Natural killer cell (primary cell): ENCODE measurements around the gene UNC119. TPM values are rescaled to one million over a fixed set of nuclear protein-coding genes. Genes with fewer than 3 reads are reported as not detected.
A peak's percentile ranks its signal among the peaks of the same experiment; 100 is the strongest.

Source experiments
- ATAC-seq, 3 donors: fragments of 150-1000 bp in 2 of 3; fragments of 200-7000 bp in 1 of 3; cut with Tn5 transposase; 1 replicate in 1 of 3; 2 replicates in 2 of 3; pipeline ENCODE4 v1.10.0; 2021; ENCODE audit warnings: mild to moderate bottlenecking in 2 of 3, moderate library complexity in 2 of 3
- DNase-seq, 2 donors: peaks; one replicate each; pipeline versions ENCODE4 v3.0.0 to v3.0.0-alpha.2; 2013 to 2021; ENCODE audit warnings: mixed read lengths in 1 of 2
- H3K27ac ChIP-seq: one replicate; pipeline ENCODE4 v1.5.1; 2013; ENCODE audit warnings: mild to moderate bottlenecking, low read length
- H3K27me3 ChIP-seq: one replicate; pipeline ENCODE4 v1.6.1; 2013; ENCODE audit warnings: low read length; ENCODE audit not compliant: control insufficient read depth, insufficient read depth
- H3K36me3 ChIP-seq: one replicate; pipeline ENCODE4 v1.6.1; 2013; ENCODE audit warnings: low read length; ENCODE audit not compliant: control insufficient read depth, insufficient read depth
- H3K4me1 ChIP-seq: one replicate; pipeline ENCODE4 v1.6.1; 2013; ENCODE audit warnings: low read length; ENCODE audit not compliant: control insufficient read depth, insufficient read depth
- H3K4me3 ChIP-seq: one replicate; pipeline ENCODE4 v1.5.1; 2013; ENCODE audit warnings: low read length
- H3K9me3 ChIP-seq: one replicate; pipeline ENCODE4 v1.6.1; 2013; ENCODE audit warnings: low read length; ENCODE audit not compliant: control insufficient read depth, insufficient read depth
- H3K27ac Mint-ChIP-seq, 2 donors: one replicate each; pipeline ENCODE4 v1.8.0; 2022; ENCODE audit warnings: mild to moderate bottlenecking in 2 of 2, mixed read lengths in 2 of 2, moderate library complexity in 1 of 2
- H3K27me3 Mint-ChIP-seq, 2 donors: one replicate each; pipeline ENCODE4 v1.8.0; 2022; ENCODE audit warnings: low read depth in 2 of 2, mixed read lengths in 2 of 2
- H3K36me3 Mint-ChIP-seq: one replicate; pipeline ENCODE4 v1.8.0; 2022; ENCODE audit warnings: mixed read lengths
- H3K4me1 Mint-ChIP-seq, 2 donors: one replicate each; pipeline ENCODE4 v1.8.0; 2022; ENCODE audit warnings: mixed read lengths in 2 of 2
- H3K4me3 Mint-ChIP-seq: one replicate; pipeline ENCODE4 v1.8.0; 2022; ENCODE audit warnings: mild to moderate bottlenecking, moderate library complexity, mixed read lengths
- H3K9me3 Mint-ChIP-seq, 2 donors: one replicate each; pipeline ENCODE4 v1.8.0; 2022; ENCODE audit warnings: mixed read lengths in 2 of 2
- WGBS: methylation state at CpG from one replicate; pipeline ENCODE4 v1.1.7; 2013; ENCODE audit warnings: missing lambda C conversion rate; ENCODE audit not compliant: insufficient coverage; 5-methylcytosine and 5-hydroxymethylcytosine counted together
- intact Hi-C: fragments of 100-400 bp; cut with micrococcal nuclease; formaldehyde crosslinking; loops from one replicate; pipeline ENCODE4 v1.14.2; 2022
- total RNA-seq, 4 donors: library from RNA; stranded (reverse); fragments of 120-200 nt in 1 of 4; gene quantifications; one replicate each; pipeline versions ENCODE4 v1.2.3 to v1.2.4, GENCODE V29; 2013 to 2022
- TF ChIP-seq, protein P1 (sequence below): fragments of 200-600 bp; IDR thresholded peaks from one replicate; pipeline ENCODE4 v1.8.0; 2022; ENCODE audit warnings: antibody characterized with exemption

Gene UNC119
- total RNA-seq, 3 donors from 2014 or later (not counting 1 experiment from before 2014, with no cell fraction given): 79.1 to 106 (median 79.3) TPM

DNA sequence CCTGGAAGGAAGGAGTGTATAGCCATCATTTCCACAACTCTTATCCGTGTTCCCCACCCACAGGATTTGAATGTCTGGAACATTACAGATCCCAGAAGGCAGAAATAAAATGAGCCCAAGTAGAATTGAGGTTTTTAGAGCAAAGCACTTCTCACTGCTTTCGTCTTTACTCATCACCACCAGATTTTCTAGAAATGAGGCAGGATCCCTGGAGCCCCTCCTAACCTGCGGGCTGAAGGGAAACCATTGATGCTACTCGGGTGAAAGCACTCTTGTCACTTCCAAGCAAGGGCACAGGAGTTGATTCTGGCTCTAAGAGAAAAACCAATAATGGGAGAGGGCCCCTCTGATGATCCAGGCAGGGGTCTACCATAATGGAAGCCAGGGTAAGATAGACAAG, 27.1 kb upstream of the UNC119 start:
- intact Hi-C loops: no loop called here
- WGBS: 74% methylated on average over 4 of the region's 4 CpGs
- H3K27ac ChIP-seq: no peak overlapping the region
- no peak for ATAC-seq
- Mint-ChIP-seq H3K4me3 (no peak overlapping the region), H3K9me3 (no peaks in the 10 kb centered on the region), H3K27me3 (no peaks in the 10 kb centered on the region), H3K36me3 (no peaks in the 10 kb centered on the region), H3K27ac (no peak overlapping the region), H3K4me1 (peaks cover 15 to 17% of the 10 kb centered on the region in 2 donors)
- no peak for DNase-seq
- no peak overlapping the region for H3K4me3 ChIP-seq
- H3K27me3 ChIP-seq: no peaks in the 10 kb centered on the region
- H3K9me3 ChIP-seq: no peaks in the 10 kb centered on the region
- TF ChIP-seq, protein P1, sequence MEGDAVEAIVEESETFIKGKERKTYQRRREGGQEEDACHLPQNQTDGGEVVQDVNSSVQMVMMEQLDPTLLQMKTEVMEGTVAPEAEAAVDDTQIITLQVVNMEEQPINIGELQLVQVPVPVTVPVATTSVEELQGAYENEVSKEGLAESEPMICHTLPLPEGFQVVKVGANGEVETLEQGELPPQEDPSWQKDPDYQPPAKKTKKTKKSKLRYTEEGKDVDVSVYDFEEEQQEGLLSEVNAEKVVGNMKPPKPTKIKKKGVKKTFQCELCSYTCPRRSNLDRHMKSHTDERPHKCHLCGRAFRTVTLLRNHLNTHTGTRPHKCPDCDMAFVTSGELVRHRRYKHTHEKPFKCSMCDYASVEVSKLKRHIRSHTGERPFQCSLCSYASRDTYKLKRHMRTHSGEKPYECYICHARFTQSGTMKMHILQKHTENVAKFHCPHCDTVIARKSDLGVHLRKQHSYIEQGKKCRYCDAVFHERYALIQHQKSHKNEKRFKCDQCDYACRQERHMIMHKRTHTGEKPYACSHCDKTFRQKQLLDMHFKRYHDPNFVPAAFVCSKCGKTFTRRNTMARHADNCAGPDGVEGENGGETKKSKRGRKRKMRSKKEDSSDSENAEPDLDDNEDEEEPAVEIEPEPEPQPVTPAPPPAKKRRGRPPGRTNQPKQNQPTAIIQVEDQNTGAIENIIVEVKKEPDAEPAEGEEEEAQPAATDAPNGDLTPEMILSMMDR: no peak
- H3K36me3 ChIP-seq: peaks cover 6% of the 10 kb centered on the region
- H3K4me1 ChIP-seq: peaks cover 15% of the 10 kb centered on the region

DNA sequence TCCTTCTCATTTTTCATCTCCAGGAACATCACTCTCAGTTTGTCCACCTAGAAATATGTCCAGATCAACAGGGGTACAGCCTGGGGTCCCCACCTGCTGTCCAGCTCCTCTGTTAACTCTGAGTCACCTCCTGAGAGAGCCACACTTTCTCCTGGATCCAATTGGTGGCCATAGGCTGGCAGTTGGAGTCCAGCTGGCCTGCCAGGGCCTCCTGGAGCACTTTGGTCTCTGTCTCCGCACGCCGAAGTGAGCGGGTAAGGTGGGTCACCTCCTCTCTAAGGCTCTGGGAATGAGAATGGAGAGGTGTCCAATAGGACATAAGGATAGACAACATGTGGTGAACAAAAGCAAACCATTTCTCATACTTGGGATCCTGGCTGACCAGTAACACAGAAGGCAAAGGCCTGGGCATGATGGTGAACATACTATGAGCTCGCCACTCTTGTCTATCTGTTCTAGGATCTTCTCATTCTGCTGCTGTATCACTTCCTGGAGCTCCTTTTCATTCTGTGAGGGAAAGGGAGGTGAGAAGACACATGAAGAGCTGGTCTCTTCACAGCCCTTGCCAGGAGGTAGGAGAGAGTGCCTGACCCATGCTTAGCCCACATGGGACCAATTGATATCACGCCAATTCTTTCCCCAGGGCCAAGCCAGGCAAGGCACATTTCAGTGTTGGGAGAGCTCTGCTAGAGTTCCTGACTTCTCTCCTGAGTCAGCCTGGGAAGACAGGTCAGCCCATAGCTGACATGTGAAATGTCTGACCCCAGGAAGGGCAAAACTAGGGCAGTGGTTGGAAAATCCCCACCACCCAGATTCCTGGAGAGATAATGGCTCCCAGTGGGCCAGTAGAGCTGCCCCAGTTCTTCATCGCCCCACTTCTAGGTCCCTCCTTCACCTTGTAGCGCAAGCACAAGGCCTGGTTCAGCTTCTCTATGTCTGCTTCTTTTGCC, 26.1 kb upstream of the UNC119 start:
- Mint-ChIP-seq H3K27ac (peak overlapping the region in 1 of 2 donors; percentile 16), H3K4me1 (peaks cover 15 to 17% of the 10 kb centered on the region in 2 donors), H3K4me3 (no peak overlapping the region), H3K9me3 (no peaks in the 10 kb centered on the region), H3K36me3 (no peaks in the 10 kb centered on the region), H3K27me3 (no peaks in the 10 kb centered on the region)
- Histone ChIP-seq H3K4me3 (no peak overlapping the region), H3K9me3 (no peaks in the 10 kb centered on the region), H3K27me3 (no peaks in the 10 kb centered on the region), H3K4me1 (peaks cover 15% of the 10 kb centered on the region), H3K27ac (no peak overlapping the region), H3K36me3 (peaks cover 1% of the 10 kb centered on the region)
- intact Hi-C loops: no loop called here
- 93% methylated on average over 8 of the region's 8 CpGs for WGBS
- no peak for DNase-seq
- TF ChIP-seq, protein P1: no peak
- no peak for ATAC-seq

DNA sequence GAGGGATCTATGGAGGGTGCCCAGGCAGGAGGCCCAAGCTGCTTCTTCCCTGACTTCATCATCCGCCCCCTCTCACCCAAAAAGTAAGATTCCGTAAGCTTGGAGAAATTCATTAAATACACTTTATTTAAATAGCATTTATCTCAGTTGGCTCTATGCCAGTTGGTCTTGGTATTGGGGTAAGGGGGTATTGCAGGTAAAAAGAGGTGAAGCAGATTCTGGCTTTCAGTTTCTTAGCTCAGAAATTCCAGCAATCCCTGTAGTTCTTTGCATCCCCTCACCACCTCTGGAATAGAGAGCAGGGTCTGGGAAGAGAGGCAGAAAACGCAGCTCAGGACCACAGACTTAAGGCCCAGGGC, 25.0 kb upstream of the UNC119 start:
- WGBS: 100% methylated on average over 1 of the region's 3 CpGs
- Histone ChIP-seq H3K9me3 (no peaks in the 10 kb centered on the region), H3K36me3 (peaks cover under 1% of the 10 kb centered on the region), H3K27ac (no peak overlapping the region), H3K4me1 (peaks cover 18% of the 10 kb centered on the region), H3K27me3 (no peaks in the 10 kb centered on the region), H3K4me3 (no peak overlapping the region)
- intact Hi-C loops: no loop called here
- no peaks in the 10 kb centered on the region for H3K36me3 Mint-ChIP-seq
- DNase-seq: no peak
- no peaks in the 10 kb centered on the region for H3K9me3 Mint-ChIP-seq
- H3K27me3 Mint-ChIP-seq: no peaks in the 10 kb centered on the region
- TF ChIP-seq, protein P1: no peak
- H3K4me1 Mint-ChIP-seq: peaks cover 21 to 24% of the 10 kb centered on the region in 2 donors
- peak overlapping the region; percentile 22 for H3K4me3 Mint-ChIP-seq
- H3K27ac Mint-ChIP-seq: peak overlapping the region; percentile 81 to 95
- no peak for ATAC-seq
